Measurements from ENCODE around the gene VWF.
"Not testable (repeated sequence)": the region's sequence is repeated elsewhere in the genome, so short reads cannot be mapped to it uniquely, and the experiment has no call there.

The VWF gene

GRCh38 chr12:6142368-6143302 lies 18.2 kb upstream of the VWF start:
- not testable (repeated sequence) for H3K9ac ChIP-seq (ENCODE audit: low read depth, low read length); H3K27ac ChIP-seq (ENCODE audit: low read depth, low read length); H3K9me3 ChIP-seq (ENCODE audit: control insufficient read depth, insufficient read depth, low read length); H3K36me3 ChIP-seq (ENCODE audit: control insufficient read depth, insufficient read depth, low read length); H3K4me3 ChIP-seq (ENCODE audit: low read depth, low read length); H3K4me1 ChIP-seq (ENCODE audit: control insufficient read depth, insufficient read depth, low read length); H3K27me3 ChIP-seq (ENCODE audit: control insufficient read depth, insufficient read depth, low read length)

- H3K27me3 ChIP-seq (ENCODE audit: control insufficient read depth, insufficient read depth, low read length); H3K4me1 ChIP-seq (ENCODE audit: control insufficient read depth, insufficient read depth, low read length); H3K4me3 ChIP-seq (ENCODE audit: low read depth, low read length); H3K9ac ChIP-seq (ENCODE audit: low read depth, low read length); H3K9me3 ChIP-seq (ENCODE audit: control insufficient read depth, insufficient read depth, low read length); H3K36me3 ChIP-seq (ENCODE audit: control insufficient read depth, insufficient read depth, low read length); H3K27ac ChIP-seq (ENCODE audit: low read depth, low read length): not testable (repeated sequence)
Observed at GRCh38 chr12:6141731-6142367, 17.4 kb upstream of the VWF start.

GRCh38 chr12:6140651-6141447 lies 16.4 kb upstream of the VWF start:
- Histone ChIP-seq H3K27ac (ENCODE audit: low read depth, low read length) (no peak overlapping the region), H3K27me3 (ENCODE audit: control insufficient read depth, insufficient read depth, low read length) (no peaks in the 10 kb centered on the region), H3K9me3 (ENCODE audit: control insufficient read depth, insufficient read depth, low read length) (no peaks in the 10 kb centered on the region), H3K9ac (ENCODE audit: low read depth, low read length) (no peak overlapping the region), H3K4me3 (ENCODE audit: low read depth, low read length) (no peak overlapping the region), H3K36me3 (ENCODE audit: control insufficient read depth, insufficient read depth, low read length) (no peaks in the 10 kb centered on the region), H3K4me1 (ENCODE audit: control insufficient read depth, insufficient read depth, low read length) (no peaks in the 10 kb centered on the region)

- H3K9ac ChIP-seq (ENCODE audit: low read depth, low read length), result no peak overlapping the region
- H3K4me1 ChIP-seq (ENCODE audit: control insufficient read depth, insufficient read depth, low read length), result no peaks in the 10 kb centered on the region
- no peaks in the 10 kb centered on the region for H3K36me3 ChIP-seq (ENCODE audit: control insufficient read depth, insufficient read depth, low read length)
- H3K9me3 ChIP-seq (ENCODE audit: control insufficient read depth, insufficient read depth, low read length), result no peaks in the 10 kb centered on the region
- H3K27me3 ChIP-seq (ENCODE audit: control insufficient read depth, insufficient read depth, low read length), result no peaks in the 10 kb centered on the region
- H3K4me3 ChIP-seq (ENCODE audit: low read depth, low read length), result no peak overlapping the region
- H3K27ac ChIP-seq (ENCODE audit: low read depth, low read length), result no peak overlapping the region
Observed at GRCh38 chr12:6135071-6135470, 10.6 kb upstream of the VWF start.

- Histone ChIP-seq H3K27ac (ENCODE audit: low read depth, low read length) (no peak overlapping the region), H3K4me3 (ENCODE audit: low read depth, low read length) (no peak overlapping the region), H3K4me1 (ENCODE audit: control insufficient read depth, insufficient read depth, low read length) (no peaks in the 10 kb centered on the region), H3K27me3 (ENCODE audit: control insufficient read depth, insufficient read depth, low read length) (no peaks in the 10 kb centered on the region), H3K9ac (ENCODE audit: low read depth, low read length) (no peak overlapping the region), H3K36me3 (ENCODE audit: control insufficient read depth, insufficient read depth, low read length) (no peaks in the 10 kb centered on the region), H3K9me3 (ENCODE audit: control insufficient read depth, insufficient read depth, low read length) (no peaks in the 10 kb centered on the region)
Observed at GRCh38 chr12:6133642-6134041, 9.2 kb upstream of the VWF start.

GRCh38 chr12:6132496-6132895 lies 8.0 kb upstream of the VWF start:
- Histone ChIP-seq H3K9ac (ENCODE audit: low read depth, low read length) (no peak overlapping the region), H3K36me3 (ENCODE audit: control insufficient read depth, insufficient read depth, low read length) (no peaks in the 10 kb centered on the region), H3K4me3 (ENCODE audit: low read depth, low read length) (no peak overlapping the region), H3K27me3 (ENCODE audit: control insufficient read depth, insufficient read depth, low read length) (no peaks in the 10 kb centered on the region), H3K27ac (ENCODE audit: low read depth, low read length) (no peak overlapping the region), H3K4me1 (ENCODE audit: control insufficient read depth, insufficient read depth, low read length) (no peaks in the 10 kb centered on the region), H3K9me3 (ENCODE audit: control insufficient read depth, insufficient read depth, low read length) (no peaks in the 10 kb centered on the region)

GRCh38 chr12:6125310-6125608 lies 789 bp upstream of the VWF start:
- Histone ChIP-seq H3K9ac (ENCODE audit: low read depth, low read length) (no peak overlapping the region), H3K4me1 (ENCODE audit: control insufficient read depth, insufficient read depth, low read length) (no peaks in the 10 kb centered on the region), H3K27me3 (ENCODE audit: control insufficient read depth, insufficient read depth, low read length) (no peaks in the 10 kb centered on the region), H3K36me3 (ENCODE audit: control insufficient read depth, insufficient read depth, low read length) (no peaks in the 10 kb centered on the region), H3K9me3 (ENCODE audit: control insufficient read depth, insufficient read depth, low read length) (no peaks in the 10 kb centered on the region), H3K4me3 (ENCODE audit: low read depth, low read length) (no peak overlapping the region), H3K27ac (ENCODE audit: low read depth, low read length) (no peak overlapping the region)

- no peaks in the 10 kb centered on the region for H3K27me3 ChIP-seq (ENCODE audit: control insufficient read depth, insufficient read depth, low read length)
- no peak overlapping the region for H3K4me3 ChIP-seq (ENCODE audit: low read depth, low read length)
- H3K4me1 ChIP-seq (ENCODE audit: control insufficient read depth, insufficient read depth, low read length), result no peaks in the 10 kb centered on the region
- H3K36me3 ChIP-seq (ENCODE audit: control insufficient read depth, insufficient read depth, low read length), result no peaks in the 10 kb centered on the region
- H3K27ac ChIP-seq (ENCODE audit: low read depth, low read length), result no peak overlapping the region
- no peak overlapping the region for H3K9ac ChIP-seq (ENCODE audit: low read depth, low read length)
- H3K9me3 ChIP-seq (ENCODE audit: control insufficient read depth, insufficient read depth, low read length), result no peaks in the 10 kb centered on the region
Observed at GRCh38 chr12:6123258-6123657, 1.2 kb downstream of the VWF start.

- Histone ChIP-seq H3K27ac (ENCODE audit: low read depth, low read length) (no peak overlapping the region), H3K4me1 (ENCODE audit: control insufficient read depth, insufficient read depth, low read length) (no peaks in the 10 kb centered on the region), H3K36me3 (ENCODE audit: control insufficient read depth, insufficient read depth, low read length) (no peaks in the 10 kb centered on the region), H3K9ac (ENCODE audit: low read depth, low read length) (no peak overlapping the region), H3K27me3 (ENCODE audit: control insufficient read depth, insufficient read depth, low read length) (no peaks in the 10 kb centered on the region), H3K9me3 (ENCODE audit: control insufficient read depth, insufficient read depth, low read length) (no peaks in the 10 kb centered on the region), H3K4me3 (ENCODE audit: low read depth, low read length) (no peak overlapping the region)
Observed at GRCh38 chr12:6122201-6122600, 2.3 kb downstream of the VWF start.

GRCh38 chr12:6120796-6121473 lies 3.5 kb downstream of the VWF start:
- H3K27ac ChIP-seq (ENCODE audit: low read depth, low read length), result no peak overlapping the region
- no peaks in the 10 kb centered on the region for H3K4me1 ChIP-seq (ENCODE audit: control insufficient read depth, insufficient read depth, low read length)

More at GRCh38 chr12:6120796-6121473, 3.5 kb downstream of the VWF start:
- H3K9ac ChIP-seq (ENCODE audit: low read depth, low read length), result no peak overlapping the region
- H3K36me3 ChIP-seq (ENCODE audit: control insufficient read depth, insufficient read depth, low read length), result no peaks in the 10 kb centered on the region
- no peak overlapping the region for H3K4me3 ChIP-seq (ENCODE audit: low read depth, low read length)
- H3K27me3 ChIP-seq (ENCODE audit: control insufficient read depth, insufficient read depth, low read length), result no peaks in the 10 kb centered on the region
- H3K9me3 ChIP-seq (ENCODE audit: control insufficient read depth, insufficient read depth, low read length), result no peaks in the 10 kb centered on the region
